GM21576 (cell line): Measurements from ENCODE around the gene ALKBH2.

Experiments used
- ATAC-seq: cut with Tn5 transposase; IDR thresholded peaks from one replicate; pipeline ENCODE4 v1.9.1; 2021; ENCODE audit warnings: mild to moderate bottlenecking, moderate library complexity; ENCODE audit not compliant: unreplicated experiment

Gene ALKBH2

DNA sequence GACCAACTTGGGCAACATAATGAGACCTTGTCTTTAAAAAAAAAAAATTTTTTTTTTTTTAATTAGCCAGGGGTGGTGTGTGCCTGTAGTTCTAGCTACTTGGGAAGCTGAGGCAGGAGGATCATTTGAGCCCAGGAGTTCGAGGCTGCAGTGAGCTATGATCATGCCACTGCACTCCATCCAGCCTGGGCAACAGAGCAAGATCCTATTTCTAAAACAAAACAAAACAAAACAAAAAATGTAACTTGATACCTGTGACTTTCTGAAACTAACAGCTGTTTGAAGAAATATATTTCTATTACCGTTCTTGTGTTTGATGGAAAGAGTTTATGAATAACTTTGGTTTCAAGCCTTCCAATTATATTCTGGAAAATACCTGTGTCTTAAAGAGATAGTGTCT lies 21.4 kb upstream of the ALKBH2 start:
- no peak for ATAC-seq

- no peak for ATAC-seq
These were observed 20.5 kb upstream of the ALKBH2 start for GRCh38 chr12:109113661-109114321.

GRCh38 chr12:109112720-109113465 lies 19.6 kb upstream of the ALKBH2 start:
- ATAC-seq, result no peak

GRCh38 chr12:109110988-109111495 lies 17.8 kb upstream of the ALKBH2 start:
- no peak for ATAC-seq

- no peak for ATAC-seq
These were observed 16.6 kb upstream of the ALKBH2 start for GRCh38 chr12:109109746-109110350.

- ATAC-seq, result no peak
These were observed 11.9 kb upstream of the ALKBH2 start for GRCh38 chr12:109105176-109105575.

DNA sequence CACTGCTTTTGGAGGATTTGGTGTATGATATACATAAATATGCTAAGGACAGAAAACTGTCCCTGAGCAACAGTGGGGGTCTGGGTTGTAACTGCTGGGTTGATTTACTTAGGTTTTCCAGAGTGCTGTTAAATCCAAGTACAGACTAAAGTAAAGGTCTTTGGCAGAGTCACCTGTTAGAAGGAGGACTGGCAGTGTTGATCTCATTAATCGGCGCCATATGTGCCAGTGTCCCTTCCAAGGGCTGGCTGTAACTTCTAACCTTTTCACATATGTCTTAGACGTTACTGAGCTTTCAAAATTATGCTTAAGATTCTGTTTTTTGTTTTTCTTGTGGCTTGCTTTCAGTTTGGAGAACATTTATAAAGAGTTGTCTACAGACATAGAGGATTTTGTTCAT lies 9.2 kb upstream of the ALKBH2 start:
- no peak for ATAC-seq

- ATAC-seq, result no peak
These were observed 7.5 kb upstream of the ALKBH2 start for GRCh38 chr12:109100741-109101140.

GRCh38 chr12:109099431-109100020 lies 6.3 kb upstream of the ALKBH2 start:
- ATAC-seq, result no peak

DNA sequence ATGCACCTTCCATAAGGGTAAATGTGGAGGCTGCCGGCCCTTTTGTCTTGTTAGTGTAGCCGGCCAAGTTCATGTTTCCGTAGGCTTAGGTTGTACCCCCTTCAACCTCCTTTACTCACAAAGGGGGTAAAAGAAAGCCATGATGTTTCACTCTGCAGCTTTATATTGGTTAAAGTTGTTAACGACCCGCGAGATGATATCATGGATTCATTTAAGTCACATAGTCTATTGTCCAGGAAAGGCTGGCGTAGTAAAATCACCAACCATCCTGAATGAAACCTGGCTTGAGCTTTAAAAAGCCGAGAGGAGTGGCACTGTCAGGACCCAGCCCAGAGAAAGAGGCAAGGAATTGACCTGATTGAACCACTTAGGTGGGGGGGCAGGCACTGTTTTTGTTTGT lies 5.4 kb upstream of the ALKBH2 start:
- no peak for ATAC-seq

- peak; percentile 13 for ATAC-seq
These were observed 4.9 kb upstream of the ALKBH2 start for GRCh38 chr12:109098183-109098604.

GRCh38 chr12:109097435-109098182 lies 4.3 kb upstream of the ALKBH2 start, which contains the start of gene UNG:
UNG (plus strand) TSS chr12:109097597; CDS start chr12:109097680, 83 bp downstream.
- peak; percentile 91 for ATAC-seq

DNA sequence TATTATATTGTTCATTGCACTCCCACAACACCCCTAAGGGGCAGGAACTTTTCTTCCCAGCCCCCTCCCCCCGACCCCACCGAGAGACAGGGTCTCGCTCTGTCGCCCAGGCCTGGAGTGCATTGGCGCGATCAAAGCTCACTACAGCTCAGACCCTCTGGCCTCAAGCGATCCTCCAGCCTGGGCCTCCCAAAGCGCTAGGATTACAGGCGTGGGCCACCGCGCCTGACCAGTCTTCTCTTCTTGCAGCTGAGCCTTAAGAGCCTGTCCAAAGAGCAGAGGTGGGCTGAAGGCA lies 3.8 kb upstream of the ALKBH2 start:
- ATAC-seq, result no peak

DNA sequence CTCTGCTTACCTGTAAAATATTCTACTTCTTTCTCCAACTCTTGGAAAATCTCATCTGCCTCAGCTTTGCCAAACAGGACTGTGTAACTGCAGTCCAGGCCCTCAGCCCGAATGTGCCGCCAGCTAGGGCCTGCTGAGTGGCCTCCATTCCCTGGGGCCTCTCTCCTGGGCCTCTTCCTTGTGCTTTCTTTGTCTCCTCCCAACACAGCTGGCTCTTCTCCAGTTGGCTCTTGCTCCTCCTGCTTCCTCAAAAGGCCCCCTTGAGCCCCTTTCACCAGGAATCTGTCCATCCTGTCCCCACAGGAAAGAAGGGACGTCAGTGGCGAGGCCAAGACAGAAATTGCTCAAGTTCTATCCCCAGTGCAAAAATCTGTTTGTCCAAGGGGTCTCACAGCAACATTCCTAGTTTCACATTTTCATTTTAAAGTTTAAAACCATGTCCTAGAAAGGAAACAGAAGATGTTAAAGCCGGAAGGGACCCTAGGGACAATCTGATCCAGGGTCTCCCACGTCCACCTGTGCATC lies 713 bp downstream of the ALKBH2 start:
- no peak for ATAC-seq

DNA sequence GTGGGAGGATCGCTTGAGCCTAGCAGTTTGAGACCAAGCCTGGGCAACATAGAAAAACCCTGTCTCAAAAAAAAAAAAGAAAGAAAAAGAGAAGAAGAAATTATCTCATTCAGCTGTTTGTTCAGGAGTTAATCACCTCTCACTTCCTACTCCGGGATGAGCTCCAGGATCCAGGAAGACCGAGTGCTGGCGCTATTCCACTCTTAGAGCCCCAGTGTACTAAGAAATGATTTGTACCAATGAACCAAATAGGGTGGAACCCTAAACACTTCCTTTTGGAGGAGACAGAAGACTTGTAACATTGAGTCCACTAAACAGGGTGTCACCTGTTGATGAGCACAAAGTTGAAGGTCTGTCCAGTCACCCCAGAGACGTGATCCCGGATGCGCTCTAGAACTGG lies 3.6 kb downstream of the ALKBH2 start:
- ATAC-seq, result no peak

DNA sequence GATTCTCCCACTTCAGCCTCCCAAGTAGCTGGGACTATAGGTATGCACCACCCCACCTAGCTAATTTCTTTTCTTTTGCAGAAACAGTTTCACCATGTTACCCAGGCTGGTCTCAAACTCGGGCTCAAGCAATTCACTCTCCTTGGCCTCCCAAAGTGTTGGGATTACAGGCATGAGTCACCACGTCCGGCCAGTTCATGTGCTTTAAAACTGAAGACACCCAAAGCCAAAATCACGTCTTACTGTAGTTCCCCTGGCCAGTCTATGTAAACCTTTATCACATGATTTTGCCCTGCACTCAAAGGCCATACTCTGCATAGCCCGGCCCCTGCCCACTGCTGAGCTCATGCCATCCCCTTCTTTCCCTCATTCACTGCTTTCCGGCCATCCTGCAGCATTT lies 4.5 kb downstream of the ALKBH2 start:
- ATAC-seq, result no peak

- no peak for ATAC-seq
These were observed 6.0 kb downstream of the ALKBH2 start for GRCh38 chr12:109087250-109087649.

DNA sequence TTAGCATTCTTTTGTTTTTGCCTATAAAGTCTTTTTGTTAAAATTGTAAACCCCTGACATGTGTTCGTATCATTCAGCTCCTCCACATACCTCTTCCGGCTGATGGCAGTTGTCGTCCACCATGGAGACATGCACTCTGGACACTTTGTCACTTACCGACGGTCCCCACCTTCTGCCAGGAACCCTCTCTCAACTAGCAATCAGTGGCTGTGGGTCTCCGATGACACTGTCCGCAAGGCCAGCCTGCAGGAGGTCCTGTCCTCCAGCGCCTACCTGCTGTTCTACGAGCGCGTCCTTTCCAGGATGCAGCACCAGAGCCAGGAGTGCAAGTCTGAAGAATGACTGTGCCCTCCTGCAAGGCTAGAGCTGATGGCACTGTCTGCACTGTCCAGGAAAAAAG lies 7.7 kb downstream of the ALKBH2 start:
- no peak for ATAC-seq

GRCh38 chr12:109084425-109084824 lies 8.8 kb downstream of the ALKBH2 start:
- ATAC-seq, result no peak

DNA sequence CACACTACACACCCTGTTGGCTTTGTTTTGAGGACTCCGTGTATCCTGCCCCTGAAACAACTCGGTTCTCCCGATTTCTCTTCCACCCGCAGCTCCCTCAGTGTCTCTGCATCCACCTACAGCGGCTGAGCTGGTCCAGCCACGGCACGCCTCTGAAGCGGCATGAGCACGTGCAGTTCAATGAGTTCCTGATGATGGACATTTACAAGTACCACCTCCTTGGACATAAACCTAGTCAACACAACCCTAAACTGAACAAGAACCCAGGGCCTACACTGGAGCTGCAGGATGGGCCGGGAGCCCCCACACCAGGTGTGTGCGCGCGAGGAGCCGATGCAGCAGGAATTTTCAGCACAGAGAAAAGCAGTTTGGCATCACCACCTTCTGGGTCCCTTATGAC lies 10.5 kb downstream of the ALKBH2 start:
- ATAC-seq, result no peak

DNA sequence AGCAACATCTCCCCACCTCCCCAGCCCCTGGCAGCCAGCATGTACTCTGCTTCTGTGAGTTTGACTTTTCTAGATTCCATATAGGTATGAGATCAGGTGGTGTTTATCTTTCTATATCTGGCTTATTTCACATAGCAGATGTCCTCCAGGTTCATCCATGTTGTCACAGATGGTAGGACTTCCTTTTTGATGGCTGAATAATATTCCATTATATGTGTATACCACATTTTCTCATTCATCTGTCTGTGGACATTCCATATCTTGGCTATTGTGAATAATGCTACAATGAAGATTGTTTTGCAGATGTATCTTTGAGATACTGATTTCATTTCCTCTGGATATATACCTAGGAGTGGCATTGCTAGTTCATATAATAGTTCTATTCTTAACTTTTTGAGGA lies 18.4 kb downstream of the ALKBH2 start:
- ATAC-seq, result no peak
